A549 (cell line): Measurements from ENCODE around the gene UTP14C.

Experiments
- CEBPB ChIP-seq, 2 experiments: fragments of >200 bp in 1 of 2; sonication (Bioruptor Twin) in 1 of 2; formaldehyde crosslinking in 1 of 2; IDR thresholded peaks; 2 replicates each; pipeline ENCODE4 v1.6.1; 2012 to 2016
- CTCF ChIP-seq: fragments of >200 bp; sonication (Bioruptor Twin); formaldehyde crosslinking; IDR thresholded peaks from 3 replicates; pipeline ENCODE4 v1.5.1; 2016
- ESRRA ChIP-seq: fragments of 150-350 bp; IDR thresholded peaks from 2 replicates; pipeline ENCODE4 v1.6.1; 2014; ENCODE audit warnings: mild to moderate bottlenecking, low read length, borderline replicate concordance
- FOSB ChIP-seq: fragments of 250-450 bp; sonication (Bioruptor Pico); IDR thresholded peaks from 2 replicates; pipeline ENCODE4 v1.5.0; 2020; ENCODE audit warnings: mild to moderate bottlenecking, moderate library complexity
- GATA3 ChIP-seq: IDR thresholded peaks from 2 replicates; pipeline ENCODE4 v1.6.1; 2012; ENCODE audit warnings: borderline replicate concordance
- NPAS2 ChIP-seq: fragments of 250-450 bp; sonication (Bioruptor Pico); IDR thresholded peaks from 2 replicates; pipeline ENCODE4 v1.8.0; 2022; ENCODE audit warnings: mild to moderate bottlenecking, moderate library complexity, borderline replicate concordance
- POLR2A ChIP-seq: IDR thresholded peaks from 2 replicates; pipeline ENCODE4 v1.6.1; 2012; ENCODE audit warnings: mild to moderate bottlenecking, low read length
- SMC3 ChIP-seq: fragments of >200 bp; sonication (Bioruptor Twin); formaldehyde crosslinking; IDR thresholded peaks from 3 replicates; pipeline ENCODE4 v1.6.1; 2018; ENCODE audit warnings: inconsistent platforms
- USF2 ChIP-seq: fragments of 450-650 bp; IDR thresholded peaks from 2 replicates; pipeline ENCODE4 v1.6.1; 2014; ENCODE audit warnings: antibody characterized with exemption

- TF ChIP-seq NPAS2 (CRISPR knock-in tag) (no peak), CTCF (no peak), POLR2A (no peak), ESRRA (no peak), CEBPB (IDR thresholded peaks at IDR 0.05) (no peak), GATA3 (no peak), FOSB (CRISPR knock-in tag) (no peak), USF2 (no peak), SMC3 (no peak)
Measured at GRCh38 chr13:51997186-51997585, 27.3 kb upstream of the UTP14C start.
